Loucy (cell line): ENCODE results near the gene ACSM6.
"Not testable (repeated sequence)": the region's sequence is repeated elsewhere in the genome, so short reads cannot be mapped to it uniquely, and the experiment has no call there.

ENCODE experiments used
- H2AFZ ChIP-seq: fragments of 200-600 bp; sonication (generic); 2 replicates; pipeline ENCODE4 v1.6.0; 2016; ENCODE audit warnings: antibody characterized with exemption, mild to moderate bottlenecking, low read length, moderate library complexity
- H3F3A ChIP-seq: fragments of 200-600 bp; 2 replicates; pipeline ENCODE4 v1.6.0; 2016; ENCODE audit warnings: antibody characterized with exemption, low read depth, mild to moderate bottlenecking
- H3K27me3 ChIP-seq: fragments of 200-600 bp; sonication (generic); 2 replicates; pipeline ENCODE4 v1.6.1; 2014; ENCODE audit warnings: low read length, mild to moderate bottlenecking; ENCODE audit not compliant: insufficient read depth, poor library complexity, severe bottlenecking
- H3K36me3 ChIP-seq: fragments of 200-600 bp; sonication (generic); 2 replicates; pipeline ENCODE4 v1.6.1; 2016; ENCODE audit warnings: low read length; ENCODE audit not compliant: insufficient read depth
- H3K4me1 ChIP-seq: fragments of 200-600 bp; sonication (generic); 2 replicates; pipeline ENCODE4 v1.5.1; 2014; ENCODE audit warnings: low read length, mild to moderate bottlenecking; ENCODE audit not compliant: insufficient read depth, poor library complexity, severe bottlenecking
- H3K4me2 ChIP-seq: fragments of 200-600 bp; sonication (generic); 2 replicates; pipeline ENCODE4 v1.6.0; 2014; ENCODE audit warnings: antibody characterized with exemption, low read length, low read depth, mild to moderate bottlenecking; ENCODE audit not compliant: poor library complexity, severe bottlenecking
- H3K4me3 ChIP-seq: fragments of 200-600 bp; sonication (generic); 2 replicates; pipeline ENCODE4 v1.5.1; 2014; ENCODE audit warnings: low read length, mild to moderate bottlenecking, mixed read lengths; ENCODE audit not compliant: poor library complexity, severe bottlenecking
- H3K79me2 ChIP-seq: fragments of 200-600 bp; sonication (generic); 2 replicates; pipeline ENCODE4 v1.6.1; 2014; ENCODE audit warnings: low read length; ENCODE audit not compliant: insufficient read depth
- H3K9ac ChIP-seq: fragments of 200-600 bp; sonication (generic); 2 replicates; pipeline ENCODE4 v1.6.0; 2014; ENCODE audit warnings: mild to moderate bottlenecking, low read depth, low read length, moderate library complexity; ENCODE audit not compliant: poor library complexity, severe bottlenecking
- H3K9me2 ChIP-seq: fragments of 200-600 bp; sonication (generic); replicated peaks from 2 replicates; pipeline ENCODE4 v1.6.1; 2016; ENCODE audit warnings: low read depth, low read length, mixed read lengths
- H3K9me3 ChIP-seq: fragments of 200-600 bp; sonication (generic); 2 replicates; pipeline ENCODE4 v1.6.1; 2014; ENCODE audit warnings: mild to moderate bottlenecking, antibody characterized with exemption, low read length, low read depth; ENCODE audit not compliant: insufficient read depth
- H4K20me1 ChIP-seq: fragments of 200-600 bp; sonication (generic); 2 replicates; pipeline ENCODE4 v1.6.0; 2014; ENCODE audit warnings: antibody characterized with exemption, low read length, mild to moderate bottlenecking; ENCODE audit not compliant: insufficient read depth, poor library complexity, severe bottlenecking
- EZH2phosphoT487 ChIP-seq: fragments of 200-600 bp; IDR thresholded peaks from 2 replicates; pipeline ENCODE4 v1.6.1; 2018; ENCODE audit warnings: antibody characterized with exemption, mild to moderate bottlenecking, moderate library complexity, borderline replicate concordance
- TF ChIP-seq, protein P1 (sequence below): fragments of 200-600 bp; sonication (generic); conservative IDR thresholded peaks from 2 replicates; pipeline ENCODE4 v1.5.1; 2014; ENCODE audit warnings: mild to moderate bottlenecking, antibody characterized with exemption, low read length

Gene ACSM6

DNA sequence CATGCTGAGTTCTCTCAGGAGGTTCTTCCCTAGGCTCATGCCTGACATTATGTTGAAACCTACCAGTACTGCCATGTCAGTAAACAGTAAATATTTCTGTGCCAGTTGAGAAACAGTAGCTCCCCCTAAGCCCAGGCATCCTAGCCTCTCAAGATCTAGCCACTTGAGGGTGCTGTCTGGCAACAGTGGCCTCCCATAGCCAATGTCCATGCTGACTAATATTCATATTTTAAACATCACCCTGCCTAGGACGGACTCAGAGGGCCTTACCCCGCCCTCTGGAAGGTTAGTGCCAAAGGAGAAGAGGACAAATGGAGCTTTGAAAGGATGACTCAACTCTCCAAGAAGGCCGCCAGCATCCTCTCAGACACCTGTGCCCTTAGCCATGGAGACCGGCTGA is 7.7 kb downstream of the ACSM6 start:
- H3K9me2 ChIP-seq, result no peaks in the 10 kb centered on the region
- H3K9ac ChIP-seq, result no peak overlapping the region
- no peaks in the 10 kb centered on the region for H3K9me3 ChIP-seq
- no peaks in the 10 kb centered on the region for H3K79me2 ChIP-seq
- H3K36me3 ChIP-seq, result no peaks in the 10 kb centered on the region
- H4K20me1 ChIP-seq, result no peaks in the 10 kb centered on the region
- H3K4me3 ChIP-seq, result no peak overlapping the region
- no peaks in the 10 kb centered on the region for H3F3A ChIP-seq
- H3K4me1 ChIP-seq, result no peaks in the 10 kb centered on the region
- H2AFZ ChIP-seq, result no peak overlapping the region
- H3K4me2 ChIP-seq, result no peak overlapping the region
- TF ChIP-seq EZH2phosphoT487, result no peak
- TF ChIP-seq, protein P1, sequence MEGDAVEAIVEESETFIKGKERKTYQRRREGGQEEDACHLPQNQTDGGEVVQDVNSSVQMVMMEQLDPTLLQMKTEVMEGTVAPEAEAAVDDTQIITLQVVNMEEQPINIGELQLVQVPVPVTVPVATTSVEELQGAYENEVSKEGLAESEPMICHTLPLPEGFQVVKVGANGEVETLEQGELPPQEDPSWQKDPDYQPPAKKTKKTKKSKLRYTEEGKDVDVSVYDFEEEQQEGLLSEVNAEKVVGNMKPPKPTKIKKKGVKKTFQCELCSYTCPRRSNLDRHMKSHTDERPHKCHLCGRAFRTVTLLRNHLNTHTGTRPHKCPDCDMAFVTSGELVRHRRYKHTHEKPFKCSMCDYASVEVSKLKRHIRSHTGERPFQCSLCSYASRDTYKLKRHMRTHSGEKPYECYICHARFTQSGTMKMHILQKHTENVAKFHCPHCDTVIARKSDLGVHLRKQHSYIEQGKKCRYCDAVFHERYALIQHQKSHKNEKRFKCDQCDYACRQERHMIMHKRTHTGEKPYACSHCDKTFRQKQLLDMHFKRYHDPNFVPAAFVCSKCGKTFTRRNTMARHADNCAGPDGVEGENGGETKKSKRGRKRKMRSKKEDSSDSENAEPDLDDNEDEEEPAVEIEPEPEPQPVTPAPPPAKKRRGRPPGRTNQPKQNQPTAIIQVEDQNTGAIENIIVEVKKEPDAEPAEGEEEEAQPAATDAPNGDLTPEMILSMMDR, result 0 out of 2 replicates have a peak, but pooled peaks have one; percentile 29
- no peaks in the 10 kb centered on the region for H3K27me3 ChIP-seq

DNA sequence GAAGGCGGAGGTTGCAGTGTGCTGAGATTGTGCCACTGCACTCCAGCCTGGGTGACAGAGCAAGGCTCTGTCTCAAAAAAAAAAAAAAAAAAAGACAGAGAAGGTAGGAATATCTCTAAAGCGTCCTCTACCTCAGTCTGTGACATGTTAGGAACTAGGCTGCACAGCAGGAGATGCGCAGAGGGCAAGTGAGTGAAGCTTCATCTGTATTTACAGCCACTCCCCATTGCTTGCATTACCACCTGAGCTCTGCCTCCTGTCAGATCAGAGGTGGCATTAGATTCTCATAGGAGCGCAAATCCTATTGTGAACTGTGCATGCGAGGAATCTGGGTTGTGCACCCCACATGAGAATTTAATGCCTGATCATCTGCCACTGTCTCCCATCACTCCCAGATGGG is 8.8 kb downstream of the ACSM6 start:
- H3K9ac ChIP-seq, H3K9me2 ChIP-seq, H4K20me1 ChIP-seq, H3K9me3 ChIP-seq, H3K4me1 ChIP-seq, H3F3A ChIP-seq, H3K4me3 ChIP-seq, H3K36me3 ChIP-seq, H3K79me2 ChIP-seq, H3K27me3 ChIP-seq, H3K4me2 ChIP-seq, H2AFZ ChIP-seq: not testable (repeated sequence)

DNA sequence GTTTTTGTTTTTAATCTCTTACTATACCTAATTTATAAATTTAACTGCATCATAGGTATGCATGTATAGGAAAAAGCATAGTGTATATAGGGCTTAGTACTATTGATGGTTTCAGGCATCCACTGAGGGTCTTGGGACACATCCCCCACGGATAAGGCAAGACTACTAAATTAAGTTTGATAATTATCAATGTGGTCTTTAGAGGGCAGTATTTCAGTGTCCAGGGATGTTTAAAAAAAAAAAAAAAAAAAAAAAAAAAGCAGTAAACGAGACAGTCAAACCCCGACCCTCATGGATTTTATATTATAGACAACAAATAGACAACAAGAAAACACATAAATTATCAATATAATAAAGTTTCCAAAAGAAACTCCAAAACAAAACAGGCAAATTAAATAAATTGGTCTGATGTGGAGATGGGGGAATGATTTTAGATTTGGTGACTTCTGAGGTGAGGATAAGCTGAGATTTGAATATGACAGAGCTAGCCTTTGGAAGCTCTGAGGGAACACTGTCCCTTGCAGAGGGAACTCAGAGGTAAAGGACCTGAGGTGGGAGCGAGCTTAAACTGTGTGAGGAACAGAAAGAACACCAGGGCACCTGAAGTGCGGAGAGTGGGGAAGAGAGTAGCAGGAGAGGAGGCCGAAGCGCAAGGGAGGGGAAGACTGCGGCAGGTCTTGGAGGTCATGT is 14.8 kb downstream of the ACSM6 start:
- no peaks in the 10 kb centered on the region for H3K4me1 ChIP-seq
- no peaks in the 10 kb centered on the region for H3K27me3 ChIP-seq
- H3K36me3 ChIP-seq, result no peaks in the 10 kb centered on the region
- no peaks in the 10 kb centered on the region for H3K9me2 ChIP-seq
- H3K4me3 ChIP-seq, result no peak overlapping the region
- H4K20me1 ChIP-seq, result no peaks in the 10 kb centered on the region
- no peaks in the 10 kb centered on the region for H3K9me3 ChIP-seq
- TF ChIP-seq, protein P1, result peak; percentile 51
- TF ChIP-seq EZH2phosphoT487, result no peak
- H3K79me2 ChIP-seq, result no peaks in the 10 kb centered on the region
- H2AFZ ChIP-seq, result no peak overlapping the region
- no peak overlapping the region for H3K9ac ChIP-seq
- no peaks in the 10 kb centered on the region for H3F3A ChIP-seq
- no peak overlapping the region for H3K4me2 ChIP-seq

DNA sequence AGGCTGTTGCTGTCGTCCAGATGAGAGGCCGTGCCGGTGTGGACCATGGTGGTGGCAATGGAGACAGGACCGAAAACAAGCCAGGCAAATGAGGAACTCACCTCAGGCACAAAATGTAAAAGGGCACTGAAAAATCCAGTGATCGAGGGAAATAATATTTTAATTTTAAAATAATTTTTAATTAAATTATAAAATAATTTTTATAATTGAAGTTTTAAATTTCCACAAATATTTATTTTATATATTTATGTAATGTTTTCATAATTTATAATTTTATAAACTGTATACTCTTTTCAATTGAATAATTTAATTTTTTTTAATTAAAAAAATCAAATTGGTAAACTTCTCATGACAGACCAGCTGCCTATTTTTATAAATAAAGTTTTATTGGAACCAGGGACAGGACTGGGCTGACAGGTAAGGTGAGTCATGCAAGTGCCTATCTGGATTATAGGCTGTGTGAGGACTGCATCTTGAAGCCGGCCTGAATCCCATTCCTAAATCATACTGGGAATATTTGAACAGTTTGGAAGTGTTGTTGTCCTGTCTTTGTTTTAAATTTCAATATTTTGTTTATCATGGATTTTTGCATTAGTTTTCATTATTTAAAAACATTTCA is 15.6 kb downstream of the ACSM6 start:
- H3K9ac ChIP-seq, result no peak overlapping the region
- H3K4me3 ChIP-seq, result no peak overlapping the region
- H3K9me3 ChIP-seq, result no peaks in the 10 kb centered on the region
- H3K27me3 ChIP-seq, result no peaks in the 10 kb centered on the region
- no peak overlapping the region for H2AFZ ChIP-seq
- no peak overlapping the region for H3K4me2 ChIP-seq
- no peaks in the 10 kb centered on the region for H3K79me2 ChIP-seq
- no peaks in the 10 kb centered on the region for H3F3A ChIP-seq
- no peaks in the 10 kb centered on the region for H4K20me1 ChIP-seq
- no peaks in the 10 kb centered on the region for H3K4me1 ChIP-seq
- no peak for TF ChIP-seq EZH2phosphoT487
- H3K36me3 ChIP-seq, result no peaks in the 10 kb centered on the region
- no peaks in the 10 kb centered on the region for H3K9me2 ChIP-seq
